22Rv1 (cell line): Measurements from ENCODE around the gene ARMC5.

ENCODE experiments used
- H3K27ac ChIP-seq: fragments of 450-650 bp; 2 replicates; pipeline ENCODE4 v1.5.1; 2017
- CTCF ChIP-seq: fragments of 450-650 bp; IDR thresholded peaks from 2 replicates; pipeline ENCODE4 v1.5.1; 2017; ENCODE audit warnings: mild to moderate bottlenecking
- ZFX ChIP-seq: fragments of 450-650 bp; IDR thresholded peaks from 2 replicates; pipeline ENCODE4 v1.6.1; 2017; ENCODE audit warnings: antibody characterized with exemption, borderline replicate concordance

ARMC5 gene

GRCh38 chr16:31484491-31485171 is 25.3 kb downstream of the ARMC5 start:
- TF ChIP-seq CTCF: no peak
- no peak for TF ChIP-seq ZFX
- no peak overlapping the region for H3K27ac ChIP-seq

GRCh38 chr16:31485571-31485970 is 26.3 kb downstream of the ARMC5 start:
- no peak overlapping the region for H3K27ac ChIP-seq
- TF ChIP-seq ZFX: no peak
- no peak for TF ChIP-seq CTCF

GRCh38 chr16:31486045-31486444 is 26.7 kb downstream of the ARMC5 start:
- TF ChIP-seq ZFX (no peak), CTCF (no peak)
- no peak overlapping the region for H3K27ac ChIP-seq

- H3K27ac ChIP-seq: no peak overlapping the region
- TF ChIP-seq ZFX (no peak), CTCF (no peak)
Observed at GRCh38 chr16:31487071-31487719, 27.9 kb downstream of the ARMC5 start.

GRCh38 chr16:31487720-31488467 is 28.6 kb downstream of the ARMC5 start:
- TF ChIP-seq CTCF: no peak
- no peak for TF ChIP-seq ZFX
- H3K27ac ChIP-seq: no peak overlapping the region

- H3K27ac ChIP-seq: no peak overlapping the region
- TF ChIP-seq ZFX: no peak
- peak; percentile 20 for TF ChIP-seq CTCF
Observed at GRCh38 chr16:31488468-31489297, 29.4 kb downstream of the ARMC5 start.

GRCh38 chr16:31489298-31489564 is 29.9 kb downstream of the ARMC5 start:
- H3K27ac ChIP-seq: no peak overlapping the region
- TF ChIP-seq CTCF: no peak
- no peak for TF ChIP-seq ZFX
